Gastroesophageal sphincter (tissue), 3 donors: ENCODE data around the gene CDK5.

Experiments used
- CTCF ChIP-seq, 4 experiments: fragments of 200-600 bp in 2 of 4; fragments of 450-650 bp in 2 of 4; sonication (generic) in 1 of 4; IDR thresholded peaks; one replicate each; pipeline ENCODE4 v1.5.1; 2017 to 2019; ENCODE audit warnings: antibody characterized with exemption in 4 of 4, mild to moderate bottlenecking in 2 of 4, moderate library complexity in 2 of 4
- POLR2A ChIP-seq, 2 donors: fragments of 450-650 bp; IDR thresholded peaks; one replicate each; pipeline ENCODE4 v1.6.1; 2017; ENCODE audit warnings: antibody characterized with exemption in 2 of 2, mild to moderate bottlenecking in 2 of 2, moderate library complexity in 1 of 2

- TF ChIP-seq POLR2A (IDR thresholded peaks at IDR 0.05) (no peak), CTCF (IDR thresholded peaks at IDR 0.05) (no peak)
Measured at GRCh38 chr7:151006590-151007300, 51.0 kb downstream of the CDK5 start.
